Measurements from ENCODE around the gene MMAB.

Gene MMAB

GRCh38 chr12:109535231-109535862 lies 38.0 kb downstream of the MMAB start:
- no peak for DNase-seq

- no peak for DNase-seq
Measured at GRCh38 chr12:109534456-109534855, 38.8 kb downstream of the MMAB start.

GRCh38 chr12:109533487-109533740 lies 39.9 kb downstream of the MMAB start:
- no peak for DNase-seq

- no peak for DNase-seq
Measured at GRCh38 chr12:109532721-109533486, 40.4 kb downstream of the MMAB start.

GRCh38 chr12:109531411-109531810 lies 41.9 kb downstream of the MMAB start:
- no peak for DNase-seq

GRCh38 chr12:109529691-109530640 lies 43.3 kb downstream of the MMAB start:
- DNase-seq: no peak

- no peak for DNase-seq
Measured at GRCh38 chr12:109527489-109528123, 45.7 kb downstream of the MMAB start.

GRCh38 chr12:109525279-109525585 lies 48.1 kb downstream of the MMAB start:
- no peak for DNase-seq

GRCh38 chr12:109524466-109525278 lies 48.6 kb downstream of the MMAB start:
- DNase-seq: no peak

- DNase-seq: peak in 1 of 2 experiments; percentile 11
Measured at GRCh38 chr12:109523504-109523903, 49.8 kb downstream of the MMAB start.

GRCh38 chr12:109523071-109523470 lies 50.2 kb downstream of the MMAB start:
- DNase-seq: peak; percentile 53 to 71

- DNase-seq: no peak
Measured at GRCh38 chr12:109521831-109522230, 51.5 kb downstream of the MMAB start.

- DNase-seq: no peak
Measured at GRCh38 chr12:109519787-109520186, 53.5 kb downstream of the MMAB start.

- peak; percentile 51 to 53 for DNase-seq
Measured at GRCh38 chr12:109518820-109519665, 54.3 kb downstream of the MMAB start.

- peak; percentile 85 to 86 for DNase-seq
Measured at GRCh38 chr12:109517619-109518018, 55.7 kb downstream of the MMAB start.

- DNase-seq: peak in 1 of 2 experiments; percentile 31
Measured at GRCh38 chr12:109513977-109514376, 59.3 kb downstream of the MMAB start.

GRCh38 chr12:109513051-109513450 lies 60.3 kb downstream of the MMAB start:
- no peak for DNase-seq

- DNase-seq: no peak
Measured at GRCh38 chr12:109512608-109513007, 60.7 kb downstream of the MMAB start.

GRCh38 chr12:109510196-109510595 lies 63.1 kb downstream of the MMAB start:
- DNase-seq: no peak

- DNase-seq: no peak
Measured at GRCh38 chr12:109504068-109504467, 69.2 kb downstream of the MMAB start.

Measured in SHP77 (cell line).